Activated gamma-delta T cell treated with anti-CD3 and anti-CD28 coated beads, Interleukin-2, amount 50 U/mL, for 16 hours (primary cell): ENCODE measurements around the gene RNASEH2B.
A peak's percentile ranks its signal among the peaks of the same experiment; 100 is the strongest.

Source experiments
- DNase-seq: peaks from one replicate; pipeline ENCODE4 v3.0.0-alpha.2; 2020; ENCODE audit warnings: low read depth

The RNASEH2B gene

GRCh38 chr13:50908371-50908770 is 1.2 kb upstream of the RNASEH2B start:
- DNase-seq: no peak

- no peak for DNase-seq
Measured at GRCh38 chr13:50910485-50910805, 854 bp downstream of the RNASEH2B start.

GRCh38 chr13:50911081-50911631 is 1.6 kb downstream of the RNASEH2B start:
- DNase-seq: no peak

GRCh38 chr13:50911937-50912795 is 2.6 kb downstream of the RNASEH2B start:
- peak; percentile 87 for DNase-seq

GRCh38 chr13:50912851-50913250 is 3.3 kb downstream of the RNASEH2B start:
- no peak for DNase-seq

- no peak for DNase-seq
Measured at GRCh38 chr13:50914176-50914700, 4.6 kb downstream of the RNASEH2B start.

- no peak for DNase-seq
Measured at GRCh38 chr13:50914848-50915247, 5.3 kb downstream of the RNASEH2B start.

- DNase-seq: no peak
Measured at GRCh38 chr13:50915565-50915964, 6.0 kb downstream of the RNASEH2B start.

GRCh38 chr13:50916701-50917184 is 7.2 kb downstream of the RNASEH2B start:
- DNase-seq: no peak

- DNase-seq: no peak
Measured at GRCh38 chr13:50917572-50917971, 8.0 kb downstream of the RNASEH2B start.

- DNase-seq: no peak
Measured at GRCh38 chr13:50918567-50918966, 9.0 kb downstream of the RNASEH2B start.

GRCh38 chr13:50919277-50919676 is 9.7 kb downstream of the RNASEH2B start:
- DNase-seq: no peak

- DNase-seq: no peak
Measured at GRCh38 chr13:50921706-50922105, 12.1 kb downstream of the RNASEH2B start.

- no peak for DNase-seq
Measured at GRCh38 chr13:50923272-50923671, 13.7 kb downstream of the RNASEH2B start.

GRCh38 chr13:50924025-50924424 is 14.4 kb downstream of the RNASEH2B start:
- DNase-seq: no peak

- no peak for DNase-seq
Measured at GRCh38 chr13:50927701-50928100, 18.1 kb downstream of the RNASEH2B start.

- DNase-seq: no peak
Measured at GRCh38 chr13:50928102-50928501, 18.5 kb downstream of the RNASEH2B start.

- DNase-seq: no peak
Measured at GRCh38 chr13:50928659-50929462, 19.3 kb downstream of the RNASEH2B start.

- no peak for DNase-seq
Measured at GRCh38 chr13:50932091-50932490, 22.5 kb downstream of the RNASEH2B start.

GRCh38 chr13:50934735-50935435 is 25.3 kb downstream of the RNASEH2B start:
- no peak for DNase-seq

- DNase-seq: no peak
Measured at GRCh38 chr13:50936679-50937078, 27.1 kb downstream of the RNASEH2B start.

GRCh38 chr13:50940509-50940908 is 30.9 kb downstream of the RNASEH2B start:
- no peak for DNase-seq
